Measurements from ENCODE around the gene POLE.

- no peak for TF ChIP-seq CTCF (IDR thresholded peaks at IDR 0.05; ENCODE audit: low read depth, low read length, poor library complexity, severe bottlenecking)
- no peak for TF ChIP-seq EZH2phosphoT487 (IDR thresholded peaks at IDR 0.05; ENCODE audit: borderline replicate concordance, low read length)
Observed at GRCh38 chr12:132630672-132631071, 56.5 kb downstream of the POLE start.

Data from DOHH2 (cell line).